Frontal cortex (tissue), 4 donors: ENCODE results near the gene SPPL3. TPM values are rescaled to one million over a fixed set of nuclear protein-coding genes. Genes with fewer than 3 reads are reported as not detected.

Experiments
- DNase-seq, 2 donors: peaks; one replicate each; pipeline ENCODE4 v3.0.0; 2012; ENCODE audit warnings: low spot score in 2 of 2
- FAIRE-seq: peaks from 2 replicates; lab custom pipeline; 2012; peaks lifted over from hg19 to GRCh38; lab: Jason Lieb, UNC
- total RNA-seq: library from RNA; depleted of rRNA; stranded (reverse); fragments of >200 nt; gene quantifications from one replicate; pipeline ENCODE4 v1.2.3, GENCODE V29; 2014
- donor health status: control.
- donor health status: control.
- donor health status: control.

Gene SPPL3
- total RNA-seq, 1 donor from 2014 or later: 45.2 TPM

- FAIRE-seq: no peak
Measured at GRCh38 chr12:120760349-120761254, 143.6 kb downstream of the SPPL3 start.

DNA sequence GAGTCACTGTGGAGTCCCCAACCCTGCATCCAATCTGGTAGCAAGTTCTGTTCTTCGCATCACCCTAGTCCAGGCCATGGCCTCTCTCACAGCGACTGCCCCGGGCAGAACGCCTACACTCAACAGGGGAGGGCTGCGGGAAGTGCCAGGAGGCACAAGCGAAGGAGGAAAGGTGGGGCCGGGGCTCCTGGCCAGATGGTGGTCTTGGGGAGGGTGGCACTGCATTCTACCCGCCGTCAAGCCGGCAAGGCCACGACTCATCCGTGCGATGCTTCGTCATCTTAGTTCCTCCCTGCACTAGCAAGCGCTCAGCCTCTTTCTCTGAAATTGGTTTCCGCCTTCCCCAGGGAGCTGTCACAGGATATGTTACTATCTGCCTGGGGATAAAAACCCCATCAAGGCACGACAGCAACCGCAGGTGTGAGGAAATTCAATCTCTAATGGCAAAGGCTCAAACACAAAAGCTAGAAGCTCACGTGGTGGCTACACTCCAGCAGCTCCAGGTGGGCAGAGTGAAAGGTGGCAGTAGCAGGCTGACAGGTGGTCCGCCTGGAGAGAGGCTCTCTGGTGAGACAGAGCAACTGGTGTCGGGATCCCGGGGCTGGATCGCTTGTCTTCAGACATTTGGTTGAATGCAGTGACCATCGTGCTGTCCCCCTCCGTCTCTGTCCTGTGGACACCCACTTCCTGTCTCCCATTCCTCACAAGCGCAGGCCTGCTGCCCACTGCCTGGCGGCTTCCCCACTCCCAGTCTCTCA lies 144.4 kb downstream of the SPPL3 start:
- DNase-seq: no peak
- FAIRE-seq: no peak

More at GRCh38 chr12:120760349-120761254, 143.6 kb downstream of the SPPL3 start:
- DNase-seq: no peak

DNA sequence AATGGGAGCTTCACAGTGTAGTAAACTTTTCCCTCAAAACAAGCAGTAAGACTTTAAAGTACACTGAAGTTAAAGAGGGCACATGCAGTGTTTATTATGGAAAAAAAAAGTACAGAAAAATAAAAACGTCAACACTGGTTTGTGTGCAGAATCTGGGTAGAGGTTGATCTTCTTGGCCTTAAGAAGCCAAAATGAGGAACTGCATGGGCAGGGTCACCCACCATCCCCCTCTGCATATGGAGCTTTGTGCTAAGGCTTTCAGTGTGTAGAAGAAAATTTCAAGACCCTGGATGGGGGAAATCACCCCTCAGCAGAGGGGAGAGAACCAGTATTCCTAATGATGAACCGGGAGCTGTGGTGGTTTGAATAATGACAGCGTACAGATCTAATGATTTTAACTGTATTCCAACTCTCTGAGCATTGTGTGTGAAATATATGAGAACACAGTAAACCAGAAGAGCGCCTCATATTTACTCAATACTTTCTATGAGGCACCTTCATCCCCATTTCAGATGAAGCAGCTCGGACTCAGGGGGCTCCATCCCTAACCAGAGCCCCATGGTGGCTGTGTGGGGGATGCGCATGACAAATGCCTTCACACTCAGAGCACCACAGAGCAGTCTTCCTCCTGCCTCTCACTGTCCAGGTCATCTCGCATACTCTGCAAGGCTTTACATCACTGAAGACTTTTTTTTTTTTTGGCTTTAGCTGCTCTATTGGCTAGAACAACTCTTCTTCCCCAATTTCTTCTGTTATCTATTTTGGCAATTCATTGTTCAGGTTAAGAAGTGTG lies 145.2 kb downstream of the SPPL3 start:
- no peak for DNase-seq
- FAIRE-seq: no peak

- DNase-seq: no peak
- FAIRE-seq: no peak
Measured at GRCh38 chr12:120757949-120758348, 146.2 kb downstream of the SPPL3 start.

DNA sequence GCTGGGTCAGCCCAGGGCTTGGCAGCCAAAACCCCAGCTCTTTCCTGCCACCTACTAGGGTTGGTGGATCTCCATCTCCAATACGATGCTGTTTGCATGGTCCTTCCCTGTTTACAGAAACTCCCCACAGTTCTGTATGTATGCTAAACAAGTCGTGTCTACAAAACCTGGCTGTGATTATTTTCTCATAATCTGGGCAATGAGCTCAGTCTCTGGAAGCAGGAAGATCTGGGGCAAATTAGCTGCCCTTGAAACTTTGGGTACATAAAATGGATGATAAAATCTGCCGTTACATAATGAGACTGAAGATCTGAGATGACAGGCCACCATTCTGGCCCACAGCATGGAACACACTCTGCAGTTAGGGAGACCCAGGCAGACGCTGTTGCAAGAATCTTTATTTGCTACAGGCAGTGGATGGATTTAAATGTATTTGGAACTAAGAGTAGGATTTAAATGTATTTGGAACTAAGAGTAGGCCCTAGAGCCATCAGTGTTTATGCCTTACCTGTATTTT lies 146.9 kb downstream of the SPPL3 start:
- DNase-seq (no peak), FAIRE-seq (no peak)

DNA sequence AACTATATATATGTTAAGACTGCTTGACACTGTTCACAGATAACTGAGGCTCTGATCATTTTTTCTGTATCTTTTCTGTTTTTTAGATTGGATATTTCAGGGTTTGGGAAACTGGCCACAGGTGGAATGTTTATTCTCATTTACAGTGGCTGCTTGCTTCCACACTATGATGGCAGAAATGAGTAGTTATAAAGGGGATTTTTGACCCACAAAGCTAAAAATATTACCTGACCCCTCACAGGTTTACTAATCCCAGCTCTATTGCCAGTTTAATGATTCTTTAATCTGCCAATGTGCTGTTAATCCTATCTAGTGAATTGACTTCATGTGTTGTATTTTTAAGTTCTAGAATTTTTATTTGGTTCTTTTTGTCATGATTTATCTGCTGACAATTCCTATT lies 148.9 kb downstream of the SPPL3 start:
- no peak for FAIRE-seq
- DNase-seq: no peak

DNA sequence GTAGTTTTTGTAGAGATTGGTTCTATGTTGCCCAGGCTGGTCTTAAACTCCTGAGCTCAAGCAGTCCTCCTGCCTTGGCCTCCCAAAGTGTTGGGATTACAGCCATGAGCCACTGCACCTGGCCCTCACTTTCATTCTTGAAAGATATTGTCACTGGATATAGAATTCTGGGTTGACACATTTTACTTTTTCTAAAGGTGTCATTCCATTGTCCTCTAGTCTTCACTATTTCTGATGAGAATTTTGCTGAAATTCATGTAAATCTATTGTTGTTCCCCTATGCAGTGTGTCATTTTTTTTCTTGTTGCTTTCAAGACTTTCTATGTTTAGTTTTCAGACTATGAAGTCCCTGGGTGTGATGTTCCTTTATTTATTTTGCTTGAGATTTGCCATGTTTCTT lies 149.4 kb downstream of the SPPL3 start:
- DNase-seq: no peak
- no peak for FAIRE-seq

DNA sequence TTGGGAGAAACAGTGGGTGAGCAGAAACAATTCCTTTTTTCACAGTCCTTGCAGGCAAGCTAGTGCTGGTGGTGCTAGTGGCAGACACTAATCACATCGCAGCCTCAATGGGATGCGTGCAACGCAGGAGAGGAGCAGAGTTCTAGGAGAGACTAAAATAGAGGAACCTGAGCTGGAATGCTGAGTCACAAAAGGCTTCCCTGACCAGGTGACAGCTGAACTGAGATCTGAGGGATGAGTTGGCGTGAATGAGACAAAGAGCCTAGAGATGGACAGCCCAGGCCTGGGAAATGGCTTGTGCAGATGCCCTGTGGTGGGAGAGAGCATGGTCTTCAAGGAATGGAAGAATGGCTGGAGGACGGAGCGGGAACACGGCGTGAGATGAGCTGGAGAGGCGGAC lies 152.8 kb downstream of the SPPL3 start:
- DNase-seq (no peak), FAIRE-seq (no peak)

GRCh38 chr12:120750806-120751205 lies 153.4 kb downstream of the SPPL3 start:
- DNase-seq (no peak), FAIRE-seq (no peak)

DNA sequence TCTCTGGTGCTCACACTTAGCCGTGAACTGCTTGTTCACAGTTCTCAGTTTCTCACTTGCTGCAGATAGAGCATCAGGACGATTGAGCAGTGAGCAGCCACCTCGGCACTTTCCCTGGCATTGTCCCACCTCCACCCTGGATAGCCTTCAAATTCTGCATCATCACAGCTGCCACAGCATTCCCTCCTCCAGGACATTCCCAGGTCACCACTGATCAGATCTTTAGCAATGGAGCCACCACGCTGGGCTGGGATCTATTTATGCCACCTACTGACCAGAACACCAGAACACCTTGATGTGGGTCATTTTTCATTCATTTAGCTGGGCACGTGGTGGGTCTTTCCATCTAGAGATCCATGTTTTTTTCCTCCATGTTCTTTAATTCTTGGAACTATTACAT lies 154.9 kb downstream of the SPPL3 start:
- FAIRE-seq: no peak
- DNase-seq: no peak

GRCh38 chr12:120748242-120748641 lies 155.9 kb downstream of the SPPL3 start:
- DNase-seq (no peak), FAIRE-seq (no peak)

DNA sequence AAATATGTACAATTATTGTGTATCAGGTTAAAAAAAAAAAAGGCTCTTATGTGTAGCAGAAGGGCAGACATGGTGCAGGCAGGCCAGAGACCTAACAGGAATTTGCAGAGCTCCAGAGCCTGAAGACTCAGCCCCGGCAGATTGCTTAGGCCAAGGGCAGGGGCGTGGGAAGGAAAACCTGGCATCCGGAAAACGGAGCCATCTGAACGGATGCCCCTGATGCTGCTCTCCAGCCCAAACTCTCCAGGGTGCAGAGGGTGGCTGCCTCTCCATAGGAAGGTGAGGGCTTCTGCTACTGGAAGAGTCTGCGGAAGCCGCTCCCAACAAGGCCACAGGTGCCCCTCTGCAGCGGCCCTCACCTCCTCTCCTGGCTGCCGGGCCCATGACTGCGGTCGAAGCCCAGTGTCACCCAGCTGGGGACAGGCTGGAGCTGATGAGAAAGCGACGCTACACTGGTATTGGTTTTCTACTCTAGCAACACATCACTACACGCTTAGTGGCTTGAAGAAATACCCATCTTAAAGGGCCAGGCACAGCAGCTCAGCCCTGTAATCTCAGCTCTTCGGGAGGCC lies 159.2 kb downstream of the SPPL3 start:
- DNase-seq (no peak), FAIRE-seq (no peak)

DNA sequence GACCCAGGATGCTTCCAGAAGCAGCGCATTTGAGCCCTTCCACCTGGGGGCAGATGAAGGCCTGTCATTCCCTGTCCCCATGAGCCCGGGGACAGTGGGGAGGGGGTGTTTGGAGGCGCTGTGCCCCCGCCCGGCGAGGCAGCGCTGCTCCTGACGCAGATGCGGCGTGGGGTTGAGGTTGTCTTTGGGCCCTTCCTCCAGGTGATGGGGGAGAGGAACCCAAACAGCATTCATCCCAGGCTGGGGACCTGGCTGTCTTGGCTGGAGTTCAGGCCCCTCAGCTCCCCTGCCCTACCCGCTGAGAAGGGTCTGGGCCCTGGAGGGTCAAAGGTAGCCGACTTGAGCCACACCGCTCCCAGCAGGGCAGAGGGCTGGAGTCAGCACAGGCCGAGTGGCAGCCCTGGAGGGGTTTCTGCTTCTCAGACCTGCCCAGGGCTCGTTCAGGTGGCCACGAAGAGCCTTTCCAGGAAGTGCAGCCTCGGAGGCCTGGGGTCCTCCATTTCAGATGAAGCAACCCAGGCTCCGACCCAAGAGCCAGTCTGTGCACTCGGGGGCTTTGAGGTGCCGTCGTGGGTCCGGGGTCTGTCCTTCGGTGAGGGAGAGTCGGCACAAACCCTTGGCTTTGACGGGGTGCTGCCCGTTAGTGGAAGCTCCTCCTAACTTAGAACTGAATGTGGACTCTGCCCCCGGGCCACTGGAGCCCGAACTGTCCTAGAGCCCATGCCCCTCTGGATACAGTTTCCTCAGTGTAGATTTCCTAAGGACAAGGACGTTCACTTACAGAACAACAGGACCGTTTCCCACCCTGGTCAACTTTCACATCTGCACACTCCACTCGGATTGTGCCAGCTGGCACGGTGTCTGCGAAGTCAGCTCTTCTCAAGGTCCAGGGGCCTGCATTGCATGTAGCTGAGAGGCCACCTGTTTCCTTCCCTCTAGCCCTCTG lies 162.4 kb downstream of the SPPL3 start:
- FAIRE-seq (no peak), DNase-seq (no peak)

GRCh38 chr12:120740871-120741270 lies 163.3 kb downstream of the SPPL3 start:
- no peak for FAIRE-seq

GRCh38 chr12:120739821-120740613 lies 164.1 kb downstream of the SPPL3 start:
- FAIRE-seq (no peak), DNase-seq (no peak)

More at GRCh38 chr12:120740871-120741270, 163.3 kb downstream of the SPPL3 start:
- DNase-seq: no peak

DNA sequence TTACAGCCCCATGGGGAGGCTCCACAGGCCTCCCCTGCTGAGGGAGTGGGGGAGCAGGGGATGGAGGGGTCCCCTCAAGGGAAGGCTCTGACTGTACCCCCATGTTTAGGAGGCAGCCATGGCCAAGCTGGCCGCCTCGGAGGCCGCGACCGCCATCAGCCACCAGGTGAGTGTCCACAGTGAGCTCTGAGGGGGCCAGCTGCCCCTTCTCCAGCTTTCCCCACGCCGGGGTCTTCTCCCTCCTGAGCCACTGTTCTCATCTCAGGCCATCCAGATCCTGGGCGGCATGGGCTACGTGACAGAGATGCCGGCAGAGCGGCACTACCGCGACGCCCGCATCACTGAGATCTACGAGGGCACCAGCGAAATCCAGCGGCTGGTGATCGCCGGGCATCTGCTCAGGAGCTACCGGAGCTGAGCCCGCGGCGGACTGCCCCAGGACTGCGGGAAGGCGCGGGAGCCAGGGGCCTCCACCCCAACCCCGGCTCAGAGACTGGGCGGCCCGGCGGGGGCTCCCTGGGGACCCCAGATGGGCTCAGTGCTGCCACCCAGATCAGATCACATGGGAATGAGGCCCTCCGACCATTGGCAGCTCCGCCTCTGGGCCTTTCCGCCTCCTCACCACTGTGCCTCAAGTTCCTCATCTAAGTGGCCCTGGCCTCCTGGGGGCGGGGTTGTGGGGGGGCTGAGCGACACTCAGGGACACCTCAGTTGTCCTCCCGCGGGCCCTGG lies 165.0 kb downstream of the SPPL3 start:
- FAIRE-seq (no peak), DNase-seq (no peak)
